Mammary epithelial cell (primary cell): ENCODE results near the gene HOXB4.

Experiments
- CTCF ChIP-seq, 2 donors: IDR thresholded peaks in 1 of 2; conservative IDR thresholded peaks in 1 of 2; 2 replicates each; pipeline ENCODE4 v1.5.1; 2011 to 2012; ENCODE audit warnings: inconsistent platforms in 2 of 2, low read length in 2 of 2, mild to moderate bottlenecking in 2 of 2, control low read depth in 1 of 2, low read depth in 1 of 2; ENCODE audit not compliant: insufficient read depth in 1 of 2; ENCODE audit errors: extremely low read depth in 1 of 2
- EZH2 ChIP-seq: IDR thresholded peaks from 2 replicates; pipeline ENCODE4 v1.6.1; 2012; ENCODE audit warnings: low read length, inconsistent platforms, borderline replicate concordance

- TF ChIP-seq CTCF (conservative IDR thresholded peaks at IDR 0.05 in 1 of 2, IDR thresholded peaks at IDR 0.05 in 1 of 2; ENCODE audit: extremely low read depth in 1 of 2, insufficient read depth in 1 of 2, low read depth in 1 of 2, low read length in 2 of 2) (no peak), EZH2 (peak; percentile 88)
Measured at GRCh38 chr17:48624544-48625494, 46.7 kb upstream of the HOXB4 start.
